GM12878 (cell line): ENCODE data around the gene HDAC8. TPM values are rescaled to one million over a fixed set of nuclear protein-coding genes. Genes with fewer than 3 reads are reported as not detected.

Experiments used
- ATAC-seq: fragments of 200-7000 bp; cut with Tn5 transposase; 3 replicates; pipeline ENCODE4 v1.9.1; 2020; ENCODE audit warnings: mild to moderate bottlenecking, moderate library complexity
- BruUV-seq: library from RNA; stranded (reverse); fragments of 400-500 nt; replicated peaks from 2 replicates; lab custom pipeline; 2021; lab: Mats Ljungman, UMichigan
- CTCF ChIA-PET: fragments of 300-600 bp; sonication (Branson Sonifier 250); formaldehyde crosslinking; extraction: SDS; loops from one replicate; lab custom pipeline; 2021; ENCODE audit warnings: inconsistent platforms; lab: Yijun Ruan, JAX
- POLR2A ChIA-PET: fragments of 350-600 bp; formaldehyde crosslinking; extraction: SDS; loops from one replicate; lab custom pipeline; 2021; ENCODE audit warnings: inconsistent platforms; lab: Charles Lee
- RAD21 ChIA-PET: fragments of 300-600 bp; sonication (Branson Sonifier 250); formaldehyde crosslinking; loops from one replicate; lab custom pipeline; 2023; ENCODE audit warnings: antibody characterized with exemption; ENCODE audit not compliant: unreplicated experiment; lab: Charles Lee
- SMC1A ChIA-PET: fragments of 300-600 bp; sonication (Branson Sonifier 250); formaldehyde crosslinking; loops from one replicate; lab custom pipeline; 2023; ENCODE audit not compliant: unreplicated experiment, uncharacterized antibody; lab: Charles Lee
- DNase-seq: peaks from one replicate; pipeline ENCODE4 v3.0.0-alpha.2; 2011; ENCODE audit warnings: low read depth, low spot score
- FAIRE-seq: peaks from 3 replicates; lab custom pipeline; 2011; peaks lifted over from hg19 to GRCh38; lab: Jason Lieb, UNC
- H2AFZ ChIP-seq: 2 replicates; pipeline ENCODE4 v1.6.0; 2011; ENCODE audit warnings: low read depth, low read length, control low read depth; ENCODE audit not compliant: control insufficient read depth
- H3K27ac ChIP-seq: 2 replicates; pipeline ENCODE4 v1.5.1; 2011; ENCODE audit warnings: control low read depth; ENCODE audit not compliant: control insufficient read depth, insufficient read depth
- H3K27me3 ChIP-seq, 2 experiments: replicated peaks in 1 of 2; 2 replicates each; pipeline versions ENCODE4 v1.6.0 to v1.6.1; 2011; ENCODE audit warnings: low read length in 1 of 2; ENCODE audit not compliant: control insufficient read depth in 2 of 2, insufficient read depth in 2 of 2
- H3K36me3 ChIP-seq, 2 experiments: 2 replicates each; pipeline ENCODE4 v1.5.1; 2011; ENCODE audit warnings: low read length in 1 of 2; ENCODE audit not compliant: control insufficient read depth in 2 of 2, insufficient read depth in 2 of 2
- H3K4me1 ChIP-seq: 2 replicates; pipeline ENCODE4 v1.6.1; 2011; ENCODE audit warnings: mild to moderate bottlenecking, low read length, moderate library complexity, mixed read lengths; ENCODE audit not compliant: control insufficient read depth, insufficient read depth
- H3K4me2 ChIP-seq: 2 replicates; pipeline ENCODE4 v1.6.0; 2011; ENCODE audit warnings: control low read depth; ENCODE audit not compliant: control insufficient read depth, insufficient read depth
- H3K4me3 ChIP-seq: fragments of 200-600 bp; sonication (generic); 2 replicates; pipeline ENCODE4 v1.5.1; 2016
- H3K79me2 ChIP-seq: 2 replicates; pipeline ENCODE4 v1.6.0; 2011; ENCODE audit warnings: low read length; ENCODE audit not compliant: control insufficient read depth, insufficient read depth
- H3K9ac ChIP-seq: 2 replicates; pipeline ENCODE4 v1.8.0; 2011; ENCODE audit warnings: low read length, control low read depth, mixed read lengths; ENCODE audit not compliant: control insufficient read depth, insufficient read depth
- H3K9me3 ChIP-seq: replicated peaks from 3 replicates; pipeline ENCODE4 v1.5.1; 2011; ENCODE audit warnings: mild to moderate bottlenecking, low read length; ENCODE audit not compliant: control insufficient read depth, insufficient read depth
- H4K20me1 ChIP-seq: 2 replicates; pipeline ENCODE4 v1.6.0; 2011; ENCODE audit not compliant: control insufficient read depth, insufficient read depth
- BHLHE40 ChIP-seq, 2 experiments: fragments of 450-650 bp in 1 of 2; IDR thresholded peaks; 2 replicates each; pipeline ENCODE4 v1.6.1; 2011 to 2017; ENCODE audit warnings: low read depth in 2 of 2, borderline replicate concordance in 1 of 2, improper control_type of control experiment in 1 of 2, low read length in 1 of 2, mild to moderate bottlenecking in 1 of 2
- NR2F1 ChIP-seq: fragments of 450-650 bp; conservative IDR thresholded peaks from 2 replicates; pipeline ENCODE4 v1.6.1; 2017; ENCODE audit warnings: mild to moderate bottlenecking
- PAX5 ChIP-seq: IDR thresholded peaks from 2 replicates; pipeline ENCODE4 v1.6.1; 2011; ENCODE audit warnings: low read depth, low read length, borderline replicate concordance
- RAD21 ChIP-seq: IDR thresholded peaks from 2 replicates; pipeline ENCODE4 v1.6.1; 2011; ENCODE audit warnings: mild to moderate bottlenecking, low read depth, low read length, moderate library complexity; ENCODE audit not compliant: insufficient read depth
- RAD51 ChIP-seq: fragments of 450-650 bp; IDR thresholded peaks from 2 replicates; pipeline ENCODE4 v1.6.1; 2016; ENCODE audit warnings: moderate library complexity, mild to moderate bottlenecking, inconsistent platforms
- SMAD1 ChIP-seq: fragments of 450-650 bp; IDR thresholded peaks from 2 replicates; pipeline ENCODE4 v1.6.1; 2018; ENCODE audit warnings: mild to moderate bottlenecking, low read depth; ENCODE audit not compliant: partially characterized antibody
- TARDBP ChIP-seq: IDR thresholded peaks from 2 replicates; pipeline ENCODE4 v1.6.1; 2016; ENCODE audit warnings: borderline replicate concordance
- WGBS: methylation state at CpG from one replicate; pipeline ENCODE4 v1.1.6; 2016; ENCODE audit warnings: low lambda C conversion rate; ENCODE audit not compliant: insufficient replicate concordance, insufficient coverage; ENCODE audit errors: missing lambda C conversion rate; 5-methylcytosine and 5-hydroxymethylcytosine counted together
- in situ Hi-C: fragments of 300-500 bp; cut with MboI; formaldehyde crosslinking; loops from 9 replicates; pipeline ENCODE4 v1.14.3; 2018; ENCODE audit warnings: mixed read lengths
- intact Hi-C: fragments of 100-400 bp; cut with micrococcal nuclease; formaldehyde crosslinking; loops from one replicate; pipeline ENCODE4 v1.14.2; 2022; ENCODE audit not compliant: unreplicated experiment
- polyA plus RNA-seq, 11 experiments: library from polyadenylated mRNA; depleted of rRNA in 4 of 11; unstranded in 6 of 11; stranded (reverse) in 5 of 11; fragments of >200 nt; fragmentation: Nextera tagmentation in 4 of 11; fragmentation: Illumina TruSeq in 1 of 11; extraction: Ambion mirVana in 4 of 11; extraction: Trizol in 1 of 11; gene quantifications; 1 replicate in 1 of 11; 2 replicates in 10 of 11; pipeline versions ENCODE4 v1.2.1 to v1.2.3, GENCODE V29; 2011 to 2016; ENCODE audit warnings: inconsistent platforms in 2 of 11, missing spikeins in 2 of 11, low read depth in 1 of 11
- total RNA-seq, 4 experiments: library from RNA; depleted of rRNA in 3 of 4; stranded (reverse); fragments of >200 nt in 3 of 4; fragmentation: Illumina TruSeq in 1 of 4; extraction: Trizol in 1 of 4; gene quantifications; 2 replicates each; pipeline versions ENCODE4 v1.2.1 to v1.2.3, GENCODE V29; 2013 to 2021
- TF ChIP-seq, protein P1 (sequence below): IDR thresholded peaks from 2 replicates; pipeline ENCODE4 v1.6.1; 2011; ENCODE audit warnings: low read depth, low read length, improper control_type of control experiment, borderline replicate concordance
- TF ChIP-seq, protein P2 (sequence below): IDR thresholded peaks from 2 replicates; pipeline ENCODE4 v1.6.1; 2012; ENCODE audit warnings: low read depth, low read length, improper control_type of control experiment

The HDAC8 gene
- total and polyA plus RNA-seq, 10 of the 15 experiments (the other 5 are each of a cell fraction or from before 2014, with no cell fraction given) = 18.1 to 34.7 (median 29.1) TPM

DNA sequence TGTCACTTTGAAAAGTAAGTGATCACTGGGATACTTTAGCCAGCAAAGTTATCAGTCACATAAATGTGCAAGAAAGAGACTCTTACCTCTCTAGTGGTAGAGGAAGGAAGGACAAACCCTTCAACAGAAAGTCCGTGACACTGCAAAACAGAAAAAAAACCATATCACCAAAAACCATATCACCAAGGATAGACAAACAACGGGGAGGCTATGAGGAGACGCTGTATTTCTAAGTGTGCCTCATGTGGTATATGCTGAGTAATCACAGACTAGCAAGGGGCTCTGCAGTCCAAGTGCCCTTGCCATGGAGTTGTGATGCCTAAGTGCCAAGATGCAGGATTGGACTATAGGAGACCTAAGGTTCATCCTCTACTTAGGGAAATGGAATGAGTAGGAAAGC is 11.5 kb upstream of the HDAC8 start:
- H2AFZ ChIP-seq = no peak overlapping the region
- in situ Hi-C loops = no loop called here
- DNase-seq (no peak), ATAC-seq (no peak), FAIRE-seq (no peak)
- no peaks in the 10 kb centered on the region for H3K4me1 ChIP-seq
- no peaks in the 10 kb centered on the region for H3K36me3 ChIP-seq
- H3K9me3 ChIP-seq = no peaks in the 10 kb centered on the region
- no peak overlapping the region for H3K9ac ChIP-seq
- no peaks in the 10 kb centered on the region for H3K27me3 ChIP-seq
- ChIA-PET RAD21 (no interaction called here), CTCF (interaction anchor here (0.7 kb wide), 1 partner anchor 129 kb away, joined by 3 read pairs; no protein-coding TSS in a partner anchor), POLR2A (no interaction called here), SMC1A (no interaction called here)
- 38% methylated on average over 3 of the region's 3 CpGs for WGBS
- no peak overlapping the region for H3K4me3 ChIP-seq
- no peaks in the 10 kb centered on the region for H3K79me2 ChIP-seq
- H3K4me2 ChIP-seq = no peak overlapping the region
- no peaks in the 10 kb centered on the region for H4K20me1 ChIP-seq
- TF ChIP-seq, protein P1, sequence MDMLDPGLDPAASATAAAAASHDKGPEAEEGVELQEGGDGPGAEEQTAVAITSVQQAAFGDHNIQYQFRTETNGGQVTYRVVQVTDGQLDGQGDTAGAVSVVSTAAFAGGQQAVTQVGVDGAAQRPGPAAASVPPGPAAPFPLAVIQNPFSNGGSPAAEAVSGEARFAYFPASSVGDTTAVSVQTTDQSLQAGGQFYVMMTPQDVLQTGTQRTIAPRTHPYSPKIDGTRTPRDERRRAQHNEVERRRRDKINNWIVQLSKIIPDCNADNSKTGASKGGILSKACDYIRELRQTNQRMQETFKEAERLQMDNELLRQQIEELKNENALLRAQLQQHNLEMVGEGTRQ = no peak
- no peak for TF ChIP-seq RAD21
- no peak for TF ChIP-seq SMAD1
- intact Hi-C loops = no loop called here
- BruUV-seq = no TSS peak
- no peak overlapping the region for H3K27ac ChIP-seq

DNA sequence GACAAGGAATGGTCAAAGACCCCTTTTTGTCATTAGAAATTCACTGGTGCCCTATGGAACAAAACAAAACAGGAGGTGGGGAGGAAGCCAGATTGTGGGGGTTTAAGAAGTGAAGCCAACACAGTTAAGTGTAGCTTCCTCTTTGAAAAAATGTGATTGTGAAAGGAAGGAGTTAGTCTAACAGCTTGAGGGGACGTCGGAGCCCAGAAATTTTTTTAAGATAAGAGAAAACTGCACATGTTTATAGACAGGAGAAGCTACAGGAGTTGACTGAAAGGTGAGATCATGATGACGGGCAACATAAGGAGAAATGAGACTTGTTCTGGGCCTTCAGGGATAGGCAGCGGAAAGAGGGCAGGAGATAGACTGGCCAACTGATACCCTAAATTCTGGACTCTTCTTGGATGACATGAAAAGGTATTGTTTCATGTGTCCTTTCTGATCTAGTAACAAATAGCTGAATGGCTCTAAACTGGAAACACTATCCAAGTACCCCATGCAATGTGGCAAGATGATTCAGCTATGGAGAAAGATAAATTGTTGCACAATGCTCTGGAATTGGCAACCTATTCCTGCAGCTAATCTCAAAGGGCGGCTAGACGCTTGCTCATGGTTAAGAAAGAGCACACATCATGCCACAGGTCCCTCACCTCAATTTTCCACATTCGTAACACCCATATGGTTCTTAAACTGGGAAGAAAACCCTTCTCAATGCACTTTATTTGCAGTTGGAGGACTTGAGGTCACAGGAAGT is 3.7 kb upstream of the HDAC8 start:
- Histone ChIP-seq H3K4me1 (no peaks in the 10 kb centered on the region), H3K36me3 (no peaks in the 10 kb centered on the region), H3K27ac (no peak overlapping the region), H3K79me2 (peaks cover 4% of the 10 kb centered on the region)
- no peak for TF ChIP-seq TARDBP
- no peak for TF ChIP-seq BHLHE40 (IDR thresholded peaks at IDR 0.05; ENCODE audit: borderline replicate concordance in 1 of 2, low read depth in 2 of 2, low read length in 1 of 2)
- no peak for TF ChIP-seq PAX5
- TF ChIP-seq RAD51 = no peak
- TF ChIP-seq, protein P2, sequence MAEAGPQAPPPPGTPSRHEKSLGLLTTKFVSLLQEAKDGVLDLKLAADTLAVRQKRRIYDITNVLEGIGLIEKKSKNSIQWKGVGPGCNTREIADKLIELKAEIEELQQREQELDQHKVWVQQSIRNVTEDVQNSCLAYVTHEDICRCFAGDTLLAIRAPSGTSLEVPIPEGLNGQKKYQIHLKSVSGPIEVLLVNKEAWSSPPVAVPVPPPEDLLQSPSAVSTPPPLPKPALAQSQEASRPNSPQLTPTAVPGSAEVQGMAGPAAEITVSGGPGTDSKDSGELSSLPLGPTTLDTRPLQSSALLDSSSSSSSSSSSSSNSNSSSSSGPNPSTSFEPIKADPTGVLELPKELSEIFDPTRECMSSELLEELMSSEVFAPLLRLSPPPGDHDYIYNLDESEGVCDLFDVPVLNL = no peak
- no peak for TF ChIP-seq NR2F1
- TF ChIP-seq, all 136 proteins: peak for 0
- POLR2A ChIA-PET = no interaction called here
- CTCF ChIA-PET = interaction anchor here (0.5 to 0.7 kb wide), 2 partner anchors 1271 to 1753 kb away, joined by 3 to 4 read pairs; no protein-coding TSS in a partner anchor
- intact Hi-C loops (no loop called here), in situ Hi-C loops (no loop called here)
- no peaks in the 10 kb centered on the region for H4K20me1 ChIP-seq
- BruUV-seq = no TSS peak
- SMC1A ChIA-PET = interaction anchor here (0.6 kb wide), 1 partner anchor 279 kb away, joined by 3 read pairs; no protein-coding TSS in a partner anchor
- H3K9ac ChIP-seq = no peak overlapping the region
- no peaks in the 10 kb centered on the region for H3K27me3 ChIP-seq
- no peak overlapping the region for H3K4me2 ChIP-seq
- 52% methylated on average over 7 of the region's 7 CpGs for WGBS
- FAIRE-seq = no peak
- H3K9me3 ChIP-seq = no peaks in the 10 kb centered on the region
- no peak overlapping the region for H2AFZ ChIP-seq
- no peak overlapping the region for H3K4me3 ChIP-seq
- RAD21 ChIA-PET = no interaction called here
- no peak for ATAC-seq
- no peak for DNase-seq
